ENCODE data around the gene TNN.

The TNN gene

GRCh38 chr1:175178456-175178855, 110.8 kb downstream of the TNN start:
- TF ChIP-seq GATA2 (IDR thresholded peaks at IDR 0.05; ENCODE audit: low read depth, low read length): no peak
- TF ChIP-seq GATA3 (IDR thresholded peaks at IDR 0.05; ENCODE audit: low read depth, low read length): no peak

DNA sequence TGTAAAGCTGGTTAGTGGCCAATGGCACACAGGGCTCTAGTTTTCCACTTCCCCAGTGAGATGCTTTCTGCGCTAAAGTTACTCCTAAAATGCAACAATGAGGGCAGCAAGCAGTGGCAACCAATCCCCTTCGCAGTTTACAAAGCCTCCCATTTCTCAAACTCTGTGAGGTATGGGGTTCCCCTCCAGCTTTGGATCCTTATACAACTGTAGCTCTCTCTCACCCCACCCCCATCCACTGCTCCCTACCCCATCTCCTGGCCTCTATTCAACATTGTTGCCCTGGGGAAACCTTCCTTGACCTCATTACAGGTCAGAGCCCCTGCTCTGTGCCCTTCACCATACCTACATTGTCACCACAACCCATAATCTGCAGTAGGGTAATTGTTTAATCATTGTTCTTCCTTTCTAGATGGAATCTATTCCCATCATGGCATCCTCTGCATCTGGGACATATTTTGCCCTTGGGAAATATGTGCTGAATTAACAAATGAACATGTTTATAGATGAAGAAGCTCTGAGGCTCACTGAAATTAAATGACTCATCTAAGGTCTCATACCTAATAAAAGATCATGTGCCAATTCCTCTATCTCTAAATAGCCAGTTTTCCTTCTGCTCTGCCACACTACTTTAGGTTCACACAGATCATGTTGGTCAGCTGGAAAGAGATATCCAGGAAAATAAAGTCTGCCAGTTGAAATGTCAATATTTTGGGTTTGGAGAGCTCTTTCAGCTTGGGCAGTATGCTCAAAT, 112.4 kb downstream of the TNN start:
- TF ChIP-seq GATA2 (IDR thresholded peaks at IDR 0.05; ENCODE audit: low read depth, low read length) (no peak; the same call in 1 of the 2 replicates), GATA3 (IDR thresholded peaks at IDR 0.05; ENCODE audit: low read depth, low read length) (no peak)

- no peak for TF ChIP-seq GATA3 (IDR thresholded peaks at IDR 0.05; ENCODE audit: low read depth, low read length)
- no peak for TF ChIP-seq GATA2 (IDR thresholded peaks at IDR 0.05; ENCODE audit: low read depth, low read length)
These were observed 114.6 kb downstream of the TNN start for GRCh38 chr1:175182201-175182746.

DNA sequence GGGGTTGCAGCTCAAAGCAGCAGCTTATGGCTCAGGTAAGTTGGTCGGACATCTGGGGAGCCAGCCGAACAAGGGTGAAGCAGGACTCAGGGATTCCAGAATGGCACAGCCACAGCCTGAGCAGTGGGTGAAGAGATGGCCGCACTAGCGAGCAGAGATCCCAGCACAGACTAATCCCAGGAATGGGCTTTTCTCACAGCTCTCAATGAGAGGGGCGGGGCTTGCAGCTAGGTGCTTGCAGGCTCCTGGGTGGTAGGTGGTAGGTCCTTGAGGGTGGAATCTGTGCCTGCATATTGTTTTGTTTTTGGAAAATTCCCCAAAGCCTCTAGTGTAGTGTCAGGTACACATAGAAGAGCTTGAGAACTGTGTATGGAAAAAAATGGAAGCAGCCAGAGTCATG, 116.0 kb downstream of the TNN start:
- TF ChIP-seq GATA3 (IDR thresholded peaks at IDR 0.05; ENCODE audit: low read depth, low read length): no peak
- TF ChIP-seq GATA2 (IDR thresholded peaks at IDR 0.05; ENCODE audit: low read depth, low read length): no peak

DNA sequence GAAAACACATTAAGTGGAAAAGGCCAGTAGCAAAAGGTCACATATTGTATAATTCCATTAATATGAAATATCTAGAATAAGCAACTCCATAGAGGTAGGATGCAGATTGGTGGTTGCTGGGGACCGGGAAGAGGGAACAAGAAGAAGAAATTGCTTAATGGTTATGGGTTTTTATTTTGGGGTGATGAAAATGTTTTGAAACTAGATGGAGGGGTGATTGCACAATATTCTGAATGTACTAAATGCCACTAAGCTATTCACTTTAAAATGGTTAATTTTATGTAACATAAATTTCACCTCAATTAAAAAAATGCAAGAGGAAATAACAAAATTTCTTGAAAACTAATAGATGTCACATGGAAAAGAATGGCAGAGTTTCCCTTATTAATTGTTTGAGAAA, 118.3 kb downstream of the TNN start:
- TF ChIP-seq GATA2 (IDR thresholded peaks at IDR 0.05; ENCODE audit: low read depth, low read length): no peak
- no peak for TF ChIP-seq GATA3 (IDR thresholded peaks at IDR 0.05; ENCODE audit: low read depth, low read length)

GRCh38 chr1:175186433-175187160, 119.0 kb downstream of the TNN start:
- TF ChIP-seq GATA2 (IDR thresholded peaks at IDR 0.05; ENCODE audit: low read depth, low read length): no peak
- no peak for TF ChIP-seq GATA3 (IDR thresholded peaks at IDR 0.05; ENCODE audit: low read depth, low read length)

DNA sequence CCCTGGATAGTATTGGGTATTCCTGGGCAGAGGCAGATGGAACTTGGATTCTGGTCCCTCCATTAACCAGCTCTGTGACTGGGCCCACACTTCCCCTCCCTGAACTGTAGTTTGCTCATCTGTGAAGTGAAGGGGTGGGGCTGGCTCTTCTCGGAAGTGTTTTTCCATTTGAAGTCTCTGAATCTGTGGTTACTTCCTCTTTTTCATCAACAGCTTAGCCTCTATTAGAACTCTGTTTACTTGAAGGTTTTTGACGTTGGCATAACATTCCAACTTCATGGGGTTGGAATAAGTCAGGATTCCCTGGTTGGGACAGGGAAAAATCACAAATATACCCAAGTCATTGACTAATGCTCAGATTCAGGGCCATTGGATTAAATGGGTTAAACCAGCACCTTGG, 121.3 kb downstream of the TNN start:
- TF ChIP-seq GATA2 (IDR thresholded peaks at IDR 0.05; ENCODE audit: low read depth, low read length): no peak

DNA sequence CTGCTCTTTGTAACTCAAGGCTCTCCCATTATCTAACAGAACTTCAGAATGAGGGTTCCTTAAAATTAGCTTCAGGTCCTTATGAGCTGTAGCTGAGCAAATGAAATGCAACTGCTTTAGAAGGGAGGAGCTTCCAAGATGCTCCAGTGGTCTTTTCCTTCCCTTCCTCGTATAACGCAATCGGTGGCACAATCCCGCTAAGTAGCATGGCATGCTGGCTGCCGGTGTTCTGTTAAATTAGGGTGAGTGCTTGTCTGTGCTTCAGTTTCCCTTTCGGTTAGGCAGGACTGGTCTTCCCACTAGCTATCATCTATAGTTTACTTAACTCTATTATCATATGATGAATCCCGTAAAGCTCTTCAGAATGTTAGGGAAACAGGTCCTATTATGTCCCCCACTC, 124.0 kb downstream of the TNN start:
- no peak for TF ChIP-seq GATA2 (IDR thresholded peaks at IDR 0.05; ENCODE audit: low read depth, low read length)

GRCh38 chr1:175192111-175192629, 124.5 kb downstream of the TNN start:
- no peak for TF ChIP-seq GATA3 (IDR thresholded peaks at IDR 0.05; ENCODE audit: low read depth, low read length)
- TF ChIP-seq GATA2 (IDR thresholded peaks at IDR 0.05; ENCODE audit: low read depth, low read length): no peak

DNA sequence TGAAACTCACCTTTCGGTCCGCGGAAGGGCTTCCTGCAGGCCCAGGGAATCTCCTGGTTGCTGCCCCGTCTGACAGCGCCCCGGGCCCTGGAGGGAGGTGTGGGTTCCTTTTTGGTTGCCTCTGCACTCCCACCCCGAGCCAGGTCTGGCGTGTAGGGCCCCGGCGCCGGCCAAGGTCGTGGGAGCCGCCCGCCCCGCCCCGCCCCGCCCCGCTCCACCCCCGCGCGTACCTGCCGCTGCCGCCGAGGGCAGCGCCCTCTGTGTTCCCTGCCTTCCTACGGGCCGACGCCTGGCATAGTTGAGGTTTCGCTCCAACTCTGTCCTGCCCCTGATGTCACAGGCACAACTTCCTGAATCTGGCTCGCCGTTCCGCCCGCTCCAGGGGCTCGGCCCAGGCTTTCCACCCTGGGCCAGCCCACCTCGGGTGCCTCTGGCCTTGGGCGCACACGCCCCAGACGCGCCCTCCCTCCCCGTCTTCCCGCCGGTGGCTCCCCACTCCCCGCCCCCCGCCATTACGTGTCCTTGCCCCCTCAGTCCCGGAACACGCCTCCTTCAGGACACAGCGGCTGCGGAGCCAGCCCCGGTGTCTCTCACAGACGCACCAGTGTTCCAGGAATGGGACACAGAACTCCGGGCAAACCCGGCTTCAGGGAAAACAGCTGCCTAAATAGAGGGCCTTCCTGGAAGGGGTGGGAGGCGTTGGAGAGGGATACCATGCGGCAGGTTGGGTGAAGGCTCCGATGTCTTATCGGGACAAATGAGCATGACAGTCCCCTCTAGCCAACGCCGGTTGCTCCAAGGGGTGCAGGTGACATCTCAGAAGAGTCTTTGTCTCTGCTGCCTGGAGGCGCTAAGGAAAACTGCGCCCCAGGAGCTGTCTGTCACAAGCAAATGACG, 125.2 kb downstream of the TNN start, which contains the start of gene KIAA0040:
KIAA0040 (minus strand) TSS at position 147 of the 897 bp plus-strand sequence. CDS start 31,763 bp downstream, outside the sequence.
- TF ChIP-seq GATA3 (IDR thresholded peaks at IDR 0.05; ENCODE audit: low read depth, low read length) (no peak), GATA2 (IDR thresholded peaks at IDR 0.05; ENCODE audit: low read depth, low read length) (no peak)

GRCh38 chr1:175193527-175193910, 125.9 kb downstream of the TNN start:
- TF ChIP-seq GATA2 (IDR thresholded peaks at IDR 0.05; ENCODE audit: low read depth, low read length) (no peak), GATA3 (IDR thresholded peaks at IDR 0.05; ENCODE audit: low read depth, low read length) (no peak)

DNA sequence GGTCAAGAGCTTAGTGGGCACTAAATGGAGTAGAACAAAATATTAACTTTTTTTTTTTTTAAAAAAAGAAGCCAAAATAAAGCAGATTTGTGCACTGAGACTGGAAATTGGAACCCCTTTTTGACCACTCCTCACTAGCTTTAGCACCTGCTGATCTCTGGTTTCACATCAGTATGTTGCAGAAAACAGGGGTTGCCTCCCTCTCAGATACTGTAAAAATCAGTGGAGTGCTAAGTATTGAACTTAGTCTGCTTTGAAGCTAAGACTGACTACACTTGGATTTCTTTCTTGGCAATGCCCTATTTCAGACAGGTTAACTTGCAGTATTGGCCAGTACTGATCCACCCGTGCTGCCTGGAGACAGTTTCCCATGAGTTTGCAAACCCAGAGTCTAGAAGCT, 127.6 kb downstream of the TNN start:
- TF ChIP-seq GATA3 (IDR thresholded peaks at IDR 0.05; ENCODE audit: low read depth, low read length): no peak
- no peak for TF ChIP-seq GATA2 (IDR thresholded peaks at IDR 0.05; ENCODE audit: low read depth, low read length)

GRCh38 chr1:175195798-175196197, 128.2 kb downstream of the TNN start:
- TF ChIP-seq GATA3 (IDR thresholded peaks at IDR 0.05; ENCODE audit: low read depth, low read length) (no peak), GATA2 (IDR thresholded peaks at IDR 0.05; ENCODE audit: low read depth, low read length) (no peak)

- TF ChIP-seq GATA2 (IDR thresholded peaks at IDR 0.05; ENCODE audit: low read depth, low read length) (no peak), GATA3 (IDR thresholded peaks at IDR 0.05; ENCODE audit: low read depth, low read length) (no peak)
These were observed 129.9 kb downstream of the TNN start for GRCh38 chr1:175197531-175197930.
